Transverse colon (tissue), 4 donors: Measurements from ENCODE around the gene TENM4. TPM values are rescaled to one million over a fixed set of nuclear protein-coding genes. Genes with fewer than 3 reads are reported as not detected.

Source experiments
- DNase-seq: peaks from one replicate; pipeline ENCODE4 v3.0.0-alpha.2; 2019
- H3K27ac ChIP-seq, 4 donors: fragments of 200-600 bp; sonication (generic); 2 replicates each; pipeline ENCODE4 v1.5.1; 2016 to 2018; ENCODE audit warnings: inconsistent platforms in 4 of 4
- H3K27me3 ChIP-seq: fragments of 200-600 bp; sonication (generic); 2 replicates; pipeline ENCODE4 v1.5.1; 2017; ENCODE audit warnings: inconsistent platforms
- H3K36me3 ChIP-seq, 4 donors: fragments of 200-600 bp; sonication (generic); 2 replicates each; pipeline ENCODE4 v1.5.1; 2017 to 2019; ENCODE audit warnings: inconsistent platforms in 4 of 4
- H3K4me1 ChIP-seq, 4 donors: fragments of 200-600 bp; sonication (generic); 2 replicates each; pipeline ENCODE4 v1.5.1; 2017 to 2020; ENCODE audit warnings: inconsistent platforms in 4 of 4
- H3K4me3 ChIP-seq, 4 donors: fragments of 200-600 bp; sonication (generic); 1 replicate in 1 of 4; 2 replicates in 3 of 4; pipeline versions ENCODE4 v1.5.1 to v1.6.1; 2017 to 2019; ENCODE audit warnings: inconsistent platforms in 4 of 4
- H3K9me3 ChIP-seq, 2 donors: fragments of 200-600 bp; sonication (generic); 2 replicates each; pipeline ENCODE4 v1.5.1; 2017 to 2019; ENCODE audit warnings: inconsistent platforms in 2 of 2
- CTCF ChIP-seq, 5 experiments: fragments of 200-600 bp in 3 of 5; fragments of 450-650 bp in 2 of 5; sonication (generic) in 3 of 5; IDR thresholded peaks; 1 replicate in 2 of 5; 2 replicates in 3 of 5; pipeline ENCODE4 v1.5.1; 2016 to 2017; ENCODE audit warnings: antibody characterized with exemption in 5 of 5, inconsistent platforms in 3 of 5, mild to moderate bottlenecking in 2 of 5, moderate library complexity in 1 of 5
- EP300 ChIP-seq: sonication (generic); formaldehyde crosslinking; IDR thresholded peaks from one replicate; pipeline ENCODE4 v1.6.1; 2017; ENCODE audit warnings: antibody characterized with exemption, low read depth
- POLR2A ChIP-seq: fragments of 450-650 bp; IDR thresholded peaks from one replicate; pipeline ENCODE4 v1.6.1; 2016; ENCODE audit warnings: antibody characterized with exemption, mild to moderate bottlenecking, moderate library complexity
- POLR2AphosphoS5 ChIP-seq, 3 donors: sonication (generic); formaldehyde crosslinking; IDR thresholded peaks; one replicate each; pipeline ENCODE4 v1.6.1; 2016; ENCODE audit warnings: antibody characterized with exemption in 3 of 3
- WGBS, 2 donors: methylation state at CpG; one replicate each; pipeline ENCODE4 v1.1.5; 2018; ENCODE audit warnings: low coverage in 1 of 2; 5-methylcytosine and 5-hydroxymethylcytosine counted together
- in situ Hi-C, 4 donors: fragments of 200-750 bp; cut with MboI; loops; one replicate each; pipeline versions ENCODE4 v1.15.0 to v1.15.1; 2017; ENCODE audit warnings: low sequenced_read_pairs in 3 of 4, low pct_ligation_motif_present in 1 of 4, low pct_unique_long_range_greater_than_20kb in 1 of 4
- intact Hi-C: fragments of 100-400 bp; cut with DNase I; formaldehyde crosslinking; loops from one replicate; pipeline ENCODE4 v1.15.1; 2023; ENCODE audit warnings: low total_unique reads
- total RNA-seq, 4 donors: library from RNA; depleted of rRNA; stranded (reverse); fragments of >200 nt; gene quantifications; one replicate each; pipeline ENCODE4 v1.1.0, GENCODE V29; 2016

Gene TENM4
- total RNA-seq, 4 donors from 2014 or later = 0.14 to 0.79 (median 0.39) TPM

GRCh38 chr11:78929207-78929905, 511.5 kb downstream of the TENM4 start:
- Histone ChIP-seq H3K4me1 (no peaks in the 10 kb centered on the region), H3K9me3 (no peaks in the 10 kb centered on the region), H3K4me3 (no peak overlapping the region), H3K27ac (no peak overlapping the region), H3K27me3 (no peaks in the 10 kb centered on the region), H3K36me3 (no peaks in the 10 kb centered on the region)
- in situ Hi-C loops = no loop called here
- no peak for TF ChIP-seq EP300
- no peak for TF ChIP-seq POLR2A
- no peak for TF ChIP-seq POLR2AphosphoS5 (IDR thresholded peaks at IDR 0.05)
- no peak for TF ChIP-seq CTCF (IDR thresholded peaks at IDR 0.05)
- DNase-seq = no peak
- intact Hi-C loops = no loop called here
- WGBS, 2 donors = 17 to 80% methylated on average over 1 to 5 of the region's 5 CpGs

- Histone ChIP-seq H3K27me3 (no peaks in the 10 kb centered on the region), H3K9me3 (no peaks in the 10 kb centered on the region), H3K4me1 (no peaks in the 10 kb centered on the region), H3K4me3 (no peak overlapping the region), H3K27ac (no peak overlapping the region), H3K36me3 (no peaks in the 10 kb centered on the region)
- TF ChIP-seq POLR2AphosphoS5 (IDR thresholded peaks at IDR 0.05) (no peak), EP300 (no peak), CTCF (IDR thresholded peaks at IDR 0.05) (no peak), POLR2A (no peak)
- 60 to 87% methylated on average over 1 to 3 of the region's 3 CpGs for WGBS, 2 donors
- intact Hi-C loops = no loop called here
- in situ Hi-C loops = no loop called here
- DNase-seq = no peak
Observed at GRCh38 chr11:78927511-78927910, 513.3 kb downstream of the TENM4 start.

- no peaks in the 10 kb centered on the region for H3K27me3 ChIP-seq
- 50 to 73% methylated on average over 2 of the region's 2 CpGs for WGBS, 2 donors
- TF ChIP-seq EP300 = no peak
- TF ChIP-seq POLR2AphosphoS5 (IDR thresholded peaks at IDR 0.05) = no peak
- TF ChIP-seq CTCF (IDR thresholded peaks at IDR 0.05) = no peak
- TF ChIP-seq POLR2A = no peak
- intact Hi-C loops (no loop called here), in situ Hi-C loops (no loop called here)
- H3K27ac ChIP-seq = no peak overlapping the region
- H3K4me1 ChIP-seq = no peaks in the 10 kb centered on the region
- DNase-seq = no peak
- no peaks in the 10 kb centered on the region for H3K9me3 ChIP-seq
- no peaks in the 10 kb centered on the region for H3K36me3 ChIP-seq
- H3K4me3 ChIP-seq = no peak overlapping the region
Observed at GRCh38 chr11:78926633-78927338, 514.0 kb downstream of the TENM4 start.

- Histone ChIP-seq H3K27ac (no peak overlapping the region), H3K36me3 (no peaks in the 10 kb centered on the region), H3K4me1 (no peaks in the 10 kb centered on the region), H3K27me3 (no peaks in the 10 kb centered on the region), H3K4me3 (no peak overlapping the region), H3K9me3 (no peaks in the 10 kb centered on the region)
- no peak for DNase-seq
- 71 to 80% methylated on average over 2 of the region's 2 CpGs for WGBS, 2 donors
- in situ Hi-C loops (no loop called here), intact Hi-C loops (no loop called here)
- TF ChIP-seq CTCF (IDR thresholded peaks at IDR 0.05) = no peak
- no peak for TF ChIP-seq EP300
- TF ChIP-seq POLR2A = no peak
- no peak for TF ChIP-seq POLR2AphosphoS5 (IDR thresholded peaks at IDR 0.05)
Observed at GRCh38 chr11:78925387-78925786, 515.4 kb downstream of the TENM4 start.
